ENCODE data around the gene KIAA0586. TPM values are rescaled to one million over a fixed set of nuclear protein-coding genes. Genes with fewer than 3 reads are reported as not detected.

Gene KIAA0586
- total and polyA plus RNA-seq, 2 of the 4 experiments (the other 2 are of a cell fraction): 9.4 to 36.7 TPM

GRCh38 chr14:58427281-58428117, at the start of gene KIAA0586, which contains the start of gene TIMM9 (continued):
- TF ChIP-seq RFX5 (IDR thresholded peaks at IDR 0.05; ENCODE audit: low read depth, low read length): no peak
- TF ChIP-seq, protein P1, sequence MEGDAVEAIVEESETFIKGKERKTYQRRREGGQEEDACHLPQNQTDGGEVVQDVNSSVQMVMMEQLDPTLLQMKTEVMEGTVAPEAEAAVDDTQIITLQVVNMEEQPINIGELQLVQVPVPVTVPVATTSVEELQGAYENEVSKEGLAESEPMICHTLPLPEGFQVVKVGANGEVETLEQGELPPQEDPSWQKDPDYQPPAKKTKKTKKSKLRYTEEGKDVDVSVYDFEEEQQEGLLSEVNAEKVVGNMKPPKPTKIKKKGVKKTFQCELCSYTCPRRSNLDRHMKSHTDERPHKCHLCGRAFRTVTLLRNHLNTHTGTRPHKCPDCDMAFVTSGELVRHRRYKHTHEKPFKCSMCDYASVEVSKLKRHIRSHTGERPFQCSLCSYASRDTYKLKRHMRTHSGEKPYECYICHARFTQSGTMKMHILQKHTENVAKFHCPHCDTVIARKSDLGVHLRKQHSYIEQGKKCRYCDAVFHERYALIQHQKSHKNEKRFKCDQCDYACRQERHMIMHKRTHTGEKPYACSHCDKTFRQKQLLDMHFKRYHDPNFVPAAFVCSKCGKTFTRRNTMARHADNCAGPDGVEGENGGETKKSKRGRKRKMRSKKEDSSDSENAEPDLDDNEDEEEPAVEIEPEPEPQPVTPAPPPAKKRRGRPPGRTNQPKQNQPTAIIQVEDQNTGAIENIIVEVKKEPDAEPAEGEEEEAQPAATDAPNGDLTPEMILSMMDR (conservative IDR thresholded peaks at IDR 0.05; ENCODE audit: low read depth, low read length): no peak

GRCh38 chr14:58390830-58391229, 36.7 kb upstream of the KIAA0586 start:
- in situ Hi-C loops (cut with MboI; ENCODE audit: low sequenced_read_pairs): loop anchor here (25.0 kb wide), 1 partner anchor 279 kb away; no protein-coding TSS in a partner anchor
- Histone ChIP-seq H3K18ac (ENCODE audit: low read depth, low read length) (no peak overlapping the region), H3K36me3 (ENCODE audit: control insufficient read depth, insufficient read depth, low read length) (no peaks in the 10 kb centered on the region), H3K27ac (ENCODE audit: insufficient read depth, low read length) (no peak overlapping the region), H4K20me1 (ENCODE audit: insufficient read depth, low read length) (no peaks in the 10 kb centered on the region), H3K4me3 (ENCODE audit: insufficient read depth, low read depth, low read length) (no peak overlapping the region), H3K9me3 (ENCODE audit: control insufficient read depth, insufficient read depth, low read length) (no peaks in the 10 kb centered on the region), H3K27me3 (ENCODE audit: control insufficient read depth, insufficient read depth, low read length) (no peaks in the 10 kb centered on the region), H4K8ac (ENCODE audit: low read depth in 2 of 2, low read length in 2 of 2) (no peak overlapping the region), H3K4me1 (ENCODE audit: control insufficient read depth, insufficient read depth, low read length) (peaks cover 2% of the 10 kb centered on the region; the same call in 1 of the 2 replicates), H3K9ac (ENCODE audit: low read depth, low read length) (no peak overlapping the region), H2BK20ac (ENCODE audit: low read depth, low read length) (no peak overlapping the region), H3K4ac (ENCODE audit: low read depth, low read length) (no peak overlapping the region), H3K23ac (ENCODE audit: low read depth, low read length) (no peak overlapping the region), H3K56ac (ENCODE audit: extremely low read depth, insufficient read depth, low read length) (no peak overlapping the region), H3K14ac (replicated peaks; ENCODE audit: low read depth, low read length) (no peak overlapping the region), H2AK9ac (replicated peaks; ENCODE audit: low read depth, low read length, poor library complexity) (no peak overlapping the region), H3K79me1 (ENCODE audit: low read depth in 1 of 2, low read length in 2 of 2) (no peaks in the 10 kb centered on the region), H2AFZ (replicated peaks; ENCODE audit: low read length, poor library complexity) (no peak overlapping the region), H2BK5ac (ENCODE audit: low read depth, low read length, poor library complexity, severe bottlenecking) (no peak overlapping the region), H3K4me2 (ENCODE audit: low read depth, low read length) (no peak overlapping the region), H2BK120ac (ENCODE audit: low read depth, low read length) (no peak overlapping the region), H4K91ac (ENCODE audit: insufficient read depth, low read depth, low read length) (no peak overlapping the region), H2AK5ac (ENCODE audit: low read depth, low read length) (no peak overlapping the region), H2BK15ac (ENCODE audit: low read depth, low read length) (no peak overlapping the region), H4K5ac (ENCODE audit: low read depth, low read length) (no peak overlapping the region), H3K9me1 (ENCODE audit: insufficient read depth, low read length) (no peaks in the 10 kb centered on the region; the same call in 1 of the 2 replicates)
- WGBS, 2 experiments (ENCODE audit: extremely low coverage in 2 of 2, insufficient read length in 1 of 2): no CpG with 5 or more reads among the region's 2 CpGs
- intact Hi-C loops (cut with micrococcal nuclease): loop anchor here (10.0 kb wide), 1 partner anchor 286 kb away; no protein-coding TSS in a partner anchor
- POLR2A ChIA-PET (ENCODE audit: unreplicated experiment): no interaction called here
- no peak for ATAC-seq (ENCODE audit: low read depth)
- no TSS peak for BruUV-seq (replicated peaks)
- DNase-seq: no peak
- dilution Hi-C loops (cut with HindIII; ENCODE audit: low sequenced_read_pairs, unreplicated experiment): no loop called here
- CTCF ChIA-PET: no interaction called here
- TF ChIP-seq MAFK (IDR thresholded peaks at IDR 0.05; ENCODE audit: low read depth, low read length) (no peak), FOS (IDR thresholded peaks at IDR 0.05; ENCODE audit: low read depth, low read length) (no peak), MAZ (IDR thresholded peaks at IDR 0.05; ENCODE audit: borderline replicate concordance, low read depth, low read length) (no peak), CHD1 (IDR thresholded peaks at IDR 0.05; ENCODE audit: low read depth, low read length) (no peak), POLR2A (IDR thresholded peaks at IDR 0.05; ENCODE audit: low read depth, low read length) (no peak), RAD21 (IDR thresholded peaks at IDR 0.05; ENCODE audit: low read length) (no peak), RFX5 (IDR thresholded peaks at IDR 0.05; ENCODE audit: low read depth, low read length) (no peak), CEBPB (IDR thresholded peaks at IDR 0.05; ENCODE audit: low read depth, low read length) (no peak), RCOR1 (IDR thresholded peaks at IDR 0.05; ENCODE audit: insufficient replicate concordance, low read length) (no peak)
- TF ChIP-seq, protein P1 (conservative IDR thresholded peaks at IDR 0.05; ENCODE audit: low read depth, low read length): no peak
- TF ChIP-seq, protein P2, sequence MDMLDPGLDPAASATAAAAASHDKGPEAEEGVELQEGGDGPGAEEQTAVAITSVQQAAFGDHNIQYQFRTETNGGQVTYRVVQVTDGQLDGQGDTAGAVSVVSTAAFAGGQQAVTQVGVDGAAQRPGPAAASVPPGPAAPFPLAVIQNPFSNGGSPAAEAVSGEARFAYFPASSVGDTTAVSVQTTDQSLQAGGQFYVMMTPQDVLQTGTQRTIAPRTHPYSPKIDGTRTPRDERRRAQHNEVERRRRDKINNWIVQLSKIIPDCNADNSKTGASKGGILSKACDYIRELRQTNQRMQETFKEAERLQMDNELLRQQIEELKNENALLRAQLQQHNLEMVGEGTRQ (IDR thresholded peaks at IDR 0.05; ENCODE audit: low read depth, low read length): no peak

Data from IMR-90 (cell line).